DND-41 (cell line): ENCODE measurements around the gene SAMM50.

Experiments
- ATAC-seq: fragments of 200-7000 bp; cut with Tn5 transposase; 3 replicates; pipeline ENCODE4 v1.9.1; 2021; ENCODE audit warnings: low read depth; ENCODE audit not compliant: insufficient read depth
- DNase-seq: peaks from one replicate; pipeline ENCODE4 v3.0.0-alpha.2; 2020
- H2AFZ ChIP-seq: 2 replicates; pipeline ENCODE4 v1.6.0; 2012; ENCODE audit warnings: low read depth, low read length
- H3K27ac ChIP-seq: 2 replicates; pipeline ENCODE4 v1.5.1; 2012; ENCODE audit warnings: low read length, inconsistent platforms
- H3K27me3 ChIP-seq: fragments of 200-600 bp; sonication (generic); 2 replicates; pipeline ENCODE4 v1.6.0; 2012; ENCODE audit warnings: low read length, mild to moderate bottlenecking, inconsistent platforms; ENCODE audit not compliant: insufficient read depth, poor library complexity
- H3K36me3 ChIP-seq: 2 replicates; pipeline ENCODE4 v1.5.1; 2012; ENCODE audit warnings: low read length, inconsistent platforms; ENCODE audit not compliant: insufficient read depth
- H3K4me1 ChIP-seq: 2 replicates; pipeline ENCODE4 v1.5.1; 2012; ENCODE audit warnings: mild to moderate bottlenecking, low read length; ENCODE audit not compliant: insufficient read depth
- H3K4me2 ChIP-seq: 2 replicates; pipeline ENCODE4 v1.6.0; 2012; ENCODE audit warnings: mild to moderate bottlenecking, moderate library complexity, low read length, inconsistent platforms; ENCODE audit not compliant: insufficient read depth
- H3K4me3 ChIP-seq, 2 experiments: fragments of 200-600 bp in 1 of 2; shearing (Covaris generic) in 1 of 2; 2 replicates each; pipeline ENCODE4 v1.5.1; 2012 to 2016; ENCODE audit warnings: inconsistent platforms in 2 of 2, low read length in 2 of 2, mild to moderate bottlenecking in 2 of 2, low read depth in 1 of 2, moderate library complexity in 1 of 2
- H3K79me2 ChIP-seq: 2 replicates; pipeline ENCODE4 v1.6.0; 2012; ENCODE audit warnings: low read length, inconsistent platforms; ENCODE audit not compliant: insufficient read depth
- H3K9ac ChIP-seq: 2 replicates; pipeline ENCODE4 v1.6.0; 2012; ENCODE audit warnings: low read depth, mild to moderate bottlenecking, inconsistent platforms, low read length, moderate library complexity
- H3K9me3 ChIP-seq: 2 replicates; pipeline ENCODE4 v1.5.1; 2012; ENCODE audit warnings: low read length, moderate library complexity, mild to moderate bottlenecking, inconsistent platforms; ENCODE audit not compliant: insufficient read depth, severe bottlenecking
- H4K20me1 ChIP-seq: 2 replicates; pipeline ENCODE4 v1.6.0; 2012; ENCODE audit warnings: low read length; ENCODE audit not compliant: insufficient read depth
- CTCF ChIP-seq: IDR thresholded peaks from 2 replicates; pipeline ENCODE4 v1.5.1; 2012; ENCODE audit warnings: borderline replicate concordance, low read length, moderate library complexity, mild to moderate bottlenecking; ENCODE audit not compliant: poor library complexity, severe bottlenecking; ENCODE audit errors: extremely low read depth
- EZH2 ChIP-seq: IDR thresholded peaks from 3 replicates; pipeline ENCODE4 v1.6.1; 2012; ENCODE audit warnings: borderline replicate concordance, low read depth, mild to moderate bottlenecking, moderate library complexity, low read length, inconsistent platforms; ENCODE audit not compliant: severe bottlenecking

SAMM50 gene

GRCh38 chr22:44003405-44004103 lies 48.3 kb downstream of the SAMM50 start:
- no peak overlapping the region for H3K27ac ChIP-seq
- H3K4me3 ChIP-seq = no peak overlapping the region
- DNase-seq (no peak), ATAC-seq (no peak)
- no peak overlapping the region for H3K9ac ChIP-seq
- H3K79me2 ChIP-seq = no peaks in the 10 kb centered on the region
- TF ChIP-seq CTCF (no peak), EZH2 (no peak)
- no peak overlapping the region for H2AFZ ChIP-seq
- H3K27me3 ChIP-seq = no peaks in the 10 kb centered on the region
- no peaks in the 10 kb centered on the region for H3K4me1 ChIP-seq
- 0 out of 2 replicates have a peak, but pooled peaks cover 6% of the 10 kb centered on the region for H4K20me1 ChIP-seq
- no peak overlapping the region for H3K4me2 ChIP-seq
- H3K9me3 ChIP-seq = no peaks in the 10 kb centered on the region
- H3K36me3 ChIP-seq = peaks cover 11% of the 10 kb centered on the region

GRCh38 chr22:44004104-44004460 lies 48.8 kb downstream of the SAMM50 start:
- Histone ChIP-seq H3K4me1 (no peaks in the 10 kb centered on the region), H4K20me1 (0 out of 2 replicates have a peak, but pooled peaks cover 4% of the 10 kb centered on the region), H3K36me3 (0 out of 2 replicates have a peak, but pooled peaks cover 5% of the 10 kb centered on the region), H3K79me2 (no peaks in the 10 kb centered on the region), H3K4me2 (no peak overlapping the region), H3K27me3 (no peaks in the 10 kb centered on the region), H3K27ac (no peak overlapping the region), H2AFZ (no peak overlapping the region), H3K9ac (no peak overlapping the region), H3K9me3 (no peaks in the 10 kb centered on the region), H3K4me3 (no peak overlapping the region)
- TF ChIP-seq EZH2 = no peak
- TF ChIP-seq CTCF = no peak
- DNase-seq (no peak), ATAC-seq (no peak)

- DNase-seq (no peak), ATAC-seq (no peak)
- no peak overlapping the region for H3K27ac ChIP-seq
Observed at GRCh38 chr22:44005524-44005923, 50.3 kb downstream of the SAMM50 start.

More at GRCh38 chr22:44005524-44005923, 50.3 kb downstream of the SAMM50 start:
- H3K4me2 ChIP-seq = no peak overlapping the region
- no peaks in the 10 kb centered on the region for H3K27me3 ChIP-seq
- H3K4me3 ChIP-seq = no peak overlapping the region
- H3K36me3 ChIP-seq = no peaks in the 10 kb centered on the region
- H3K9me3 ChIP-seq = no peaks in the 10 kb centered on the region
- no peaks in the 10 kb centered on the region for H3K79me2 ChIP-seq
- H3K9ac ChIP-seq = no peak overlapping the region
- H3K4me1 ChIP-seq = no peaks in the 10 kb centered on the region
- TF ChIP-seq CTCF (no peak), EZH2 (no peak)
- H2AFZ ChIP-seq = no peak overlapping the region
- H4K20me1 ChIP-seq = 0 out of 2 replicates have a peak, but pooled peaks cover 4% of the 10 kb centered on the region
